GM19467 (cell line): Measurements from ENCODE around the gene PDE1C.

Experiments
- ATAC-seq: cut with Tn5 transposase; IDR thresholded peaks from one replicate; pipeline ENCODE4 v1.9.1; 2021; ENCODE audit warnings: mild to moderate bottlenecking, moderate library complexity; ENCODE audit not compliant: unreplicated experiment

PDE1C gene

GRCh38 chr7:31788445-31788844, 281.8 kb downstream of the PDE1C start:
- ATAC-seq: no peak

- no peak for ATAC-seq
These were observed 283.9 kb downstream of the PDE1C start for GRCh38 chr7:31786326-31786725.

- no peak for ATAC-seq
These were observed 285.1 kb downstream of the PDE1C start for GRCh38 chr7:31785101-31785500.

GRCh38 chr7:31783221-31783620, 287.0 kb downstream of the PDE1C start:
- ATAC-seq: no peak

GRCh38 chr7:31782411-31782991, 287.7 kb downstream of the PDE1C start:
- ATAC-seq: peak; percentile 89

GRCh38 chr7:31778296-31778695, 291.9 kb downstream of the PDE1C start:
- no peak for ATAC-seq

- ATAC-seq: no peak
These were observed 293.6 kb downstream of the PDE1C start for GRCh38 chr7:31776616-31777015.

- no peak for ATAC-seq
These were observed 294.7 kb downstream of the PDE1C start for GRCh38 chr7:31775556-31775955.

GRCh38 chr7:31772211-31772610, 298.0 kb downstream of the PDE1C start:
- no peak for ATAC-seq

- no peak for ATAC-seq
These were observed 302.4 kb downstream of the PDE1C start for GRCh38 chr7:31767686-31768358.

- no peak for ATAC-seq
These were observed 305.7 kb downstream of the PDE1C start for GRCh38 chr7:31764462-31764861.

GRCh38 chr7:31763548-31763947, 306.7 kb downstream of the PDE1C start:
- ATAC-seq: no peak

- no peak for ATAC-seq
These were observed 308.6 kb downstream of the PDE1C start for GRCh38 chr7:31761646-31762045.

- ATAC-seq: no peak
These were observed 311.5 kb downstream of the PDE1C start for GRCh38 chr7:31758755-31759154.

- ATAC-seq: no peak
These were observed 318.5 kb downstream of the PDE1C start for GRCh38 chr7:31751726-31752125.

GRCh38 chr7:31748084-31748483, 322.1 kb downstream of the PDE1C start:
- no peak for ATAC-seq

GRCh38 chr7:31747553-31747952, 322.7 kb downstream of the PDE1C start:
- ATAC-seq: no peak

GRCh38 chr7:31744294-31744874, 325.8 kb downstream of the PDE1C start:
- no peak for ATAC-seq

- ATAC-seq: no peak
These were observed 328.4 kb downstream of the PDE1C start for GRCh38 chr7:31741852-31742251.

- no peak for ATAC-seq
These were observed 333.9 kb downstream of the PDE1C start for GRCh38 chr7:31735991-31736982.

- ATAC-seq: no peak
These were observed 335.8 kb downstream of the PDE1C start for GRCh38 chr7:31734456-31734855.
